LHCN-M2 (cell line): ENCODE data around the gene THSD4. TPM values are rescaled to one million over a fixed set of nuclear protein-coding genes. Genes with fewer than 3 reads are reported as not detected.
"Not testable (repeated sequence)": the region's sequence is repeated elsewhere in the genome, so short reads cannot be mapped to it uniquely, and the experiment has no call there.

Experiments
- DNase-seq: peaks from one replicate; pipeline ENCODE4 v3.0.0-alpha.2; 2012; ENCODE audit warnings: low read depth
- total RNA-seq: library from RNA; depleted of rRNA; stranded (reverse); fragments of >200 nt; gene quantifications from 2 replicates; pipeline ENCODE4 v1.2.3, GENCODE V29; 2014

The THSD4 gene
- total RNA-seq, 1 experiment from 2014 or later: 13.0 TPM

GRCh38 chr15:71349336-71349735, 234.1 kb downstream of the THSD4 start:
- no peak for DNase-seq

- no peak for DNase-seq
These were observed 234.7 kb downstream of the THSD4 start for GRCh38 chr15:71349736-71350526.

- no peak for DNase-seq
These were observed 235.5 kb downstream of the THSD4 start for GRCh38 chr15:71350622-71351378.

- DNase-seq: no peak
These were observed 236.9 kb downstream of the THSD4 start for GRCh38 chr15:71352125-71352524.

GRCh38 chr15:71352765-71353164, 237.5 kb downstream of the THSD4 start:
- DNase-seq: no peak

- DNase-seq: no peak
These were observed 237.9 kb downstream of the THSD4 start for GRCh38 chr15:71353171-71353570.

GRCh38 chr15:71355268-71355667, 240.0 kb downstream of the THSD4 start:
- DNase-seq: no peak

GRCh38 chr15:71357321-71357732, 242.1 kb downstream of the THSD4 start:
- DNase-seq: no peak

GRCh38 chr15:71357967-71358366, 242.7 kb downstream of the THSD4 start:
- no peak for DNase-seq

GRCh38 chr15:71359246-71359645, 244.0 kb downstream of the THSD4 start:
- DNase-seq: no peak

- DNase-seq: no peak
These were observed 247.3 kb downstream of the THSD4 start for GRCh38 chr15:71362556-71362955.

- DNase-seq: no peak
These were observed 248.0 kb downstream of the THSD4 start for GRCh38 chr15:71362987-71363968.

GRCh38 chr15:71364117-71364584, 248.9 kb downstream of the THSD4 start:
- DNase-seq: peak; percentile 12

GRCh38 chr15:71366522-71366921, 251.3 kb downstream of the THSD4 start:
- DNase-seq: no peak

- DNase-seq: no peak
These were observed 251.7 kb downstream of the THSD4 start for GRCh38 chr15:71366926-71367325.

GRCh38 chr15:71367737-71368136, 252.5 kb downstream of the THSD4 start:
- not testable (repeated sequence) for DNase-seq

- DNase-seq: not testable (repeated sequence)
These were observed 257.5 kb downstream of the THSD4 start for GRCh38 chr15:71372769-71373168.

- DNase-seq: no peak
These were observed 258.6 kb downstream of the THSD4 start for GRCh38 chr15:71373917-71374316.

- DNase-seq: no peak
These were observed 259.5 kb downstream of the THSD4 start for GRCh38 chr15:71374607-71375352.

GRCh38 chr15:71375934-71376333, 260.7 kb downstream of the THSD4 start:
- no peak for DNase-seq

GRCh38 chr15:71379893-71380292, 264.6 kb downstream of the THSD4 start:
- DNase-seq: no peak
